GM23338 (cell line): ENCODE measurements around the gene NLGN4X. TPM values are rescaled to one million over a fixed set of nuclear protein-coding genes. Genes with fewer than 3 reads are reported as not detected.

Source experiments
- ATAC-seq: fragments of 200-7000 bp; cut with Tn5 transposase; 3 replicates; pipeline ENCODE4 v1.9.1; 2020
- DNase-seq: peaks from one replicate; pipeline ENCODE4 v3.0.0-alpha.2; 2015; ENCODE audit warnings: low spot score
- H2AFZ ChIP-seq: fragments of 200-600 bp; sonication (generic); 2 replicates; pipeline ENCODE4 v1.8.0; 2016; ENCODE audit warnings: antibody characterized with exemption, mild to moderate bottlenecking, moderate library complexity
- H3F3A ChIP-seq: fragments of 200-600 bp; sonication (generic); replicated peaks from 2 replicates; pipeline ENCODE4 v1.8.0; 2017; ENCODE audit warnings: antibody characterized with exemption, mixed run types, low read depth
- H3K27ac ChIP-seq: fragments of 200-600 bp; sonication (generic); 2 replicates; pipeline ENCODE4 v1.6.1; 2016; ENCODE audit warnings: low read depth
- H3K27me3 ChIP-seq: fragments of 200-600 bp; sonication (generic); 2 replicates; pipeline ENCODE4 v1.8.0; 2016; ENCODE audit warnings: mild to moderate bottlenecking, mixed run types, moderate library complexity; ENCODE audit not compliant: insufficient read depth
- H3K36me3 ChIP-seq: fragments of 200-600 bp; sonication (generic); 2 replicates; pipeline ENCODE4 v1.8.0; 2016; ENCODE audit warnings: mild to moderate bottlenecking; ENCODE audit not compliant: insufficient read depth
- H3K4me1 ChIP-seq: fragments of 200-600 bp; sonication (generic); 2 replicates; pipeline ENCODE4 v1.8.0; 2016; ENCODE audit warnings: mild to moderate bottlenecking, moderate library complexity; ENCODE audit not compliant: insufficient read depth
- H3K4me2 ChIP-seq: fragments of 200-600 bp; sonication (generic); 2 replicates; pipeline ENCODE4 v1.7.1; 2017; ENCODE audit warnings: mixed run types
- H3K4me3 ChIP-seq: fragments of 200-600 bp; sonication (generic); 2 replicates; pipeline ENCODE4 v1.6.1; 2016; ENCODE audit warnings: mixed run types
- H3K79me2 ChIP-seq: fragments of 200-600 bp; sonication (generic); replicated peaks from 2 replicates; pipeline ENCODE4 v1.8.0; 2017; ENCODE audit warnings: mild to moderate bottlenecking; ENCODE audit not compliant: insufficient read depth
- H3K9me2 ChIP-seq: fragments of 200-600 bp; sonication (generic); 2 replicates; pipeline ENCODE4 v1.8.0; 2017; ENCODE audit not compliant: insufficient read depth
- H4K20me1 ChIP-seq: fragments of 200-600 bp; sonication (generic); replicated peaks from 2 replicates; pipeline ENCODE4 v1.8.0; 2017; ENCODE audit warnings: mild to moderate bottlenecking; ENCODE audit not compliant: insufficient read depth
- H3K27ac Mint-ChIP-seq: 2 replicates; pipeline ENCODE4 v1.8.0; 2020; ENCODE audit warnings: inconsistent platforms, mild to moderate bottlenecking, moderate library complexity, mixed read lengths
- H3K27me3 Mint-ChIP-seq: 3 replicates; pipeline ENCODE4 v1.8.0; 2022; ENCODE audit warnings: low read depth, mild to moderate bottlenecking, moderate library complexity, mixed read lengths, inconsistent platforms; ENCODE audit not compliant: insufficient read depth, poor library complexity
- H3K36me3 Mint-ChIP-seq: 3 replicates; pipeline ENCODE4 v1.8.0; 2021; ENCODE audit warnings: low read depth, mild to moderate bottlenecking, inconsistent platforms, moderate library complexity, mixed read lengths
- H3K4me1 Mint-ChIP-seq: 3 replicates; pipeline ENCODE4 v1.8.0; 2020; ENCODE audit warnings: mild to moderate bottlenecking, inconsistent platforms, mixed read lengths
- H3K4me3 Mint-ChIP-seq: 3 replicates; pipeline ENCODE4 v1.8.0; 2021; ENCODE audit warnings: moderate library complexity, mild to moderate bottlenecking, inconsistent platforms, mixed read lengths
- H3K9me3 Mint-ChIP-seq: 3 replicates; pipeline ENCODE4 v1.8.0; 2020; ENCODE audit warnings: moderate library complexity, mild to moderate bottlenecking, inconsistent platforms, mixed read lengths
- CREB1 ChIP-seq: fragments of 250-450 bp; sonication (Bioruptor Pico); IDR thresholded peaks from 2 replicates; pipeline ENCODE4 v1.5.0; 2020; ENCODE audit warnings: low read depth, mild to moderate bottlenecking, moderate library complexity
- CTCF ChIP-seq, 2 experiments: fragments of 200-600 bp in 1 of 2; sonication (generic) in 1 of 2; conservative IDR thresholded peaks; 2 replicates each; pipeline versions ENCODE4 v1.5.1 to v1.6.1; 2016 to 2017; ENCODE audit warnings: antibody characterized with exemption in 2 of 2, low read depth in 2 of 2, mild to moderate bottlenecking in 2 of 2, moderate library complexity in 1 of 2
- ETS1 ChIP-seq: IDR thresholded peaks from 2 replicates; pipeline ENCODE4 v1.6.1; 2016; ENCODE audit warnings: antibody characterized with exemption
- EZH2 ChIP-seq: fragments of 200-600 bp; sonication (generic); IDR thresholded peaks from one replicate; pipeline ENCODE4 v1.8.0; 2017; ENCODE audit warnings: antibody characterized with exemption, mild to moderate bottlenecking, low read depth; ENCODE audit not compliant: unreplicated experiment
- EZH2phosphoT487 ChIP-seq: fragments of 200-600 bp; sonication (generic); IDR thresholded peaks from one replicate; pipeline ENCODE4 v1.8.1; 2018; ENCODE audit warnings: antibody characterized with exemption; ENCODE audit not compliant: unreplicated experiment
- JUNB ChIP-seq: IDR thresholded peaks from one replicate; pipeline ENCODE4 v1.6.1; 2016; ENCODE audit warnings: antibody characterized with exemption; ENCODE audit not compliant: unreplicated experiment
- NANOG ChIP-seq: IDR thresholded peaks from 2 replicates; pipeline ENCODE4 v1.6.1; 2016; ENCODE audit warnings: antibody characterized with exemption, borderline replicate concordance
- POLR2AphosphoS5 ChIP-seq: IDR thresholded peaks from 2 replicates; pipeline ENCODE4 v1.6.1; 2016; ENCODE audit warnings: antibody characterized with exemption, low read depth
- REST ChIP-seq: IDR thresholded peaks from one replicate; pipeline ENCODE4 v1.6.1; 2018; ENCODE audit warnings: antibody characterized with exemption; ENCODE audit not compliant: unreplicated experiment
- STAT1 ChIP-seq: IDR thresholded peaks from one replicate; pipeline ENCODE4 v1.6.1; 2016; ENCODE audit warnings: antibody characterized with exemption; ENCODE audit not compliant: unreplicated experiment
- ZNF114 ChIP-seq: fragments of 250-450 bp; sonication (Bioruptor Pico); IDR thresholded peaks from 2 replicates; pipeline ENCODE4 v1.5.0; 2020; ENCODE audit warnings: mild to moderate bottlenecking, moderate library complexity
- ZNF331 ChIP-seq: fragments of 250-450 bp; sonication (Bioruptor Pico); IDR thresholded peaks from 2 replicates; pipeline ENCODE4 v1.5.0; 2020; ENCODE audit warnings: low read depth, mild to moderate bottlenecking, moderate library complexity
- ZNF462 ChIP-seq: fragments of 250-450 bp; sonication (Bioruptor Pico); IDR thresholded peaks from 2 replicates; pipeline ENCODE4 v1.5.0; 2020; ENCODE audit warnings: mild to moderate bottlenecking, moderate library complexity
- polyA plus RNA-seq: library from polyadenylated mRNA; unstranded; fragments of >200 nt; fragmentation: Nextera tagmentation; extraction: Ambion mirVana; gene quantifications from 2 replicates; pipeline ENCODE4 v1.2.1, GENCODE V29; 2016
- total RNA-seq: library from RNA; depleted of rRNA; stranded (reverse); fragments of >200 nt; shearing (Covaris generic); gene quantifications from 2 replicates; pipeline ENCODE4 v1.2.3, GENCODE V29; 2014

Gene NLGN4X
- total and polyA plus RNA-seq, 2 experiments from 2014 or later = 36.0 to 86.5 TPM

GRCh38 chrX:6053141-6053540 lies 175.5 kb downstream of the NLGN4X start:
- no peak for ATAC-seq
- Mint-ChIP-seq H3K9me3 (no peaks in the 10 kb centered on the region; the same call in 2 of the 3 replicates), H3K36me3 (peaks cover 20% of the 10 kb centered on the region), H3K4me1 (peaks cover 19% of the 10 kb centered on the region), H3K27me3 (no peaks in the 10 kb centered on the region), H3K4me3 (no peak overlapping the region), H3K27ac (peak overlapping the region; percentile 30; the same call in 1 of the 2 replicates)
- no peak overlapping the region for H3K4me3 ChIP-seq
- no peaks in the 10 kb centered on the region; the same call in 1 of the 2 replicates for H3K4me1 ChIP-seq
- no peaks in the 10 kb centered on the region for H3K27me3 ChIP-seq
- peaks cover 36% of the 10 kb centered on the region for H3K79me2 ChIP-seq
- H3K9me2 ChIP-seq = no peaks in the 10 kb centered on the region
- no peak overlapping the region for H3K4me2 ChIP-seq
- H3F3A ChIP-seq = no peaks in the 10 kb centered on the region
- TF ChIP-seq CTCF (conservative IDR thresholded peaks at IDR 0.05; ENCODE audit: low read depth in 2 of 2) (no peak), ZNF114 (CRISPR knock-in tag) (no peak), STAT1 (no peak), EZH2 (no peak), JUNB (no peak), CREB1 (CRISPR knock-in tag) (no peak), NANOG (no peak), ZNF462 (CRISPR knock-in tag) (no peak), ZNF331 (no peak), REST (no peak), ETS1 (no peak), POLR2AphosphoS5 (no peak), EZH2phosphoT487 (no peak)
- H3K27ac ChIP-seq = no peak overlapping the region
- H4K20me1 ChIP-seq = no peaks in the 10 kb centered on the region; the same call in 1 of the 2 replicates
- no peak overlapping the region for H2AFZ ChIP-seq
- no peaks in the 10 kb centered on the region for H3K36me3 ChIP-seq
- DNase-seq = no peak
